Body of pancreas (tissue), 4 donors: ENCODE results near the gene NAMPT.

Source experiments
- CTCF ChIP-seq, 7 experiments: fragments of 450-650 bp in 4 of 7; fragments of 200-600 bp in 3 of 7; sonication (generic) in 3 of 7; IDR thresholded peaks; one replicate each; pipeline ENCODE4 v1.5.1; 2016 to 2019; ENCODE audit warnings: antibody characterized with exemption in 7 of 7
- POLR2A ChIP-seq, 3 donors: fragments of 450-650 bp; IDR thresholded peaks; one replicate each; pipeline ENCODE4 v1.6.1; 2016; ENCODE audit warnings: antibody characterized with exemption in 3 of 3, mild to moderate bottlenecking in 2 of 3

GRCh38 chr7:106290319-106290718 is 5.5 kb upstream of the NAMPT start:
- TF ChIP-seq CTCF (IDR thresholded peaks at IDR 0.05) (no peak), POLR2A (IDR thresholded peaks at IDR 0.05) (no peak)
